Measurements from ENCODE around the gene LGALS7. TPM values are rescaled to one million over a fixed set of nuclear protein-coding genes. Genes with fewer than 3 reads are reported as not detected.

The LGALS7 gene
- total RNA-seq, 1 experiment from 2014 or later: 2.1 TPM

GRCh38 chr19:38734176-38734425 lies 39.2 kb downstream of the LGALS7 start:
- H3K36me3 ChIP-seq (ENCODE audit: low read depth): peaks cover 5% of the 10 kb centered on the region; the same call in 1 of the 2 replicates
- ChIA-PET CTCF (no interaction called here), POLR2A (ENCODE audit: unreplicated experiment) (interaction anchor here (0.6 to 1.2 kb wide), 3 partner anchors 89 to 118 kb away, joined by 5 to 10 read pairs (median 6); no protein-coding TSS in a partner anchor)
- H3K27me3 ChIP-seq (ENCODE audit: insufficient read depth, low read depth): no peaks in the 10 kb centered on the region
- DNase-seq: no peak
- H3K9me3 ChIP-seq (ENCODE audit: insufficient read depth, low read depth): no peaks in the 10 kb centered on the region
- H3F3A ChIP-seq (ENCODE audit: insufficient read depth, low read depth): peaks cover 54% of the 10 kb centered on the region
- H3K4me2 ChIP-seq: peak overlapping the region; percentile 80
- H3K27ac ChIP-seq: peak overlapping the region; percentile 58
- H4K20me1 ChIP-seq (ENCODE audit: insufficient read depth): no peaks in the 10 kb centered on the region
- H3K79me2 ChIP-seq (ENCODE audit: low read depth): peaks cover 22% of the 10 kb centered on the region
- peak overlapping the region; percentile 68 for H3K4me3 ChIP-seq
- BruUV-seq (replicated peaks): no TSS peak
- H2AFZ ChIP-seq: no peak overlapping the region
- TF ChIP-seq CTCF (conservative IDR thresholded peaks at IDR 0.05) (no peak), EZH2 (IDR thresholded peaks at IDR 0.05; ENCODE audit: low read depth) (no peak)
- H3K9me2 ChIP-seq (ENCODE audit: insufficient read depth): no peaks in the 10 kb centered on the region
- intact Hi-C loops (cut with micrococcal nuclease; ENCODE audit: unreplicated experiment): loop anchor here (1.0 to 10.0 kb wide), 4 partner anchors 77 to 219 kb away; partner anchors contain the start of genes MRPS12 and SARS2
- peaks cover 41% of the 10 kb centered on the region for H3K4me1 ChIP-seq (replicated peaks; ENCODE audit: insufficient read depth)

- no peaks in the 10 kb centered on the region for H3K9me2 ChIP-seq (ENCODE audit: insufficient read depth)
- ChIA-PET CTCF (interaction anchor here (0.5 to 0.7 kb wide), 4 partner anchors 14 to 196 kb away, joined by 3 to 8 read pairs (median 7); no protein-coding TSS in a partner anchor), POLR2A (ENCODE audit: unreplicated experiment) (interaction anchor here (0.6 to 1.2 kb wide), 4 partner anchors 89 to 434 kb away, joined by 4 to 10 read pairs (median 6); no protein-coding TSS in a partner anchor)
- peak overlapping the region; percentile 68; the same call in 1 of the 2 replicates for H3K4me3 ChIP-seq
- peak overlapping the region; percentile 58 for H3K27ac ChIP-seq
- H3K36me3 ChIP-seq (ENCODE audit: low read depth): peaks cover 5% of the 10 kb centered on the region; the same call in 1 of the 2 replicates
- peaks cover 58% of the 10 kb centered on the region for H3F3A ChIP-seq (ENCODE audit: insufficient read depth, low read depth)
- no TSS peak for BruUV-seq (replicated peaks)
- H3K27me3 ChIP-seq (ENCODE audit: insufficient read depth, low read depth): no peaks in the 10 kb centered on the region
- H2AFZ ChIP-seq: no peak overlapping the region
- no peak for TF ChIP-seq CTCF (conservative IDR thresholded peaks at IDR 0.05)
- TF ChIP-seq EZH2 (IDR thresholded peaks at IDR 0.05; ENCODE audit: low read depth): no peak
- peaks cover 22% of the 10 kb centered on the region for H3K79me2 ChIP-seq (ENCODE audit: low read depth)
- H3K4me2 ChIP-seq: peak overlapping the region; percentile 80
- intact Hi-C loops (cut with micrococcal nuclease; ENCODE audit: unreplicated experiment): loop anchor here (1.0 to 10.0 kb wide), 5 partner anchors 76 to 219 kb away; partner anchors contain the start of genes MRPS12 and SARS2
- peaks cover 41% of the 10 kb centered on the region for H3K4me1 ChIP-seq (replicated peaks; ENCODE audit: insufficient read depth)
- no peak for DNase-seq
- H3K9me3 ChIP-seq (ENCODE audit: insufficient read depth, low read depth): no peaks in the 10 kb centered on the region
- no peaks in the 10 kb centered on the region for H4K20me1 ChIP-seq (ENCODE audit: insufficient read depth)
Observed at GRCh38 chr19:38733493-38734175, 39.7 kb downstream of the LGALS7 start.

GRCh38 chr19:38733241-38733492 lies 40.1 kb downstream of the LGALS7 start:
- intact Hi-C loops (cut with micrococcal nuclease; ENCODE audit: unreplicated experiment): loop anchor here (2.0 to 10.0 kb wide), 4 partner anchors 76 to 218 kb away; partner anchors contain the start of genes MRPS12 and SARS2
- no peak overlapping the region for H2AFZ ChIP-seq
- peaks cover 22% of the 10 kb centered on the region for H3K79me2 ChIP-seq (ENCODE audit: low read depth)
- H3F3A ChIP-seq (ENCODE audit: insufficient read depth, low read depth): peaks cover 60% of the 10 kb centered on the region
- H3K4me3 ChIP-seq: peak overlapping the region; percentile 68; the same call in 1 of the 2 replicates
- H3K36me3 ChIP-seq (ENCODE audit: low read depth): peaks cover 5% of the 10 kb centered on the region; the same call in 1 of the 2 replicates
- no peaks in the 10 kb centered on the region for H3K9me2 ChIP-seq (ENCODE audit: insufficient read depth)
- ChIA-PET POLR2A (ENCODE audit: unreplicated experiment) (interaction anchor here (0.6 to 0.9 kb wide), 3 partner anchors 14 to 435 kb away, joined by 4 to 8 read pairs (median 6); no protein-coding TSS in a partner anchor), CTCF (interaction anchor here (0.5 to 0.7 kb wide), 4 partner anchors 14 to 196 kb away, joined by 3 to 8 read pairs (median 7); no protein-coding TSS in a partner anchor)
- H3K27ac ChIP-seq: peak overlapping the region; percentile 58
- no peaks in the 10 kb centered on the region for H3K27me3 ChIP-seq (ENCODE audit: insufficient read depth, low read depth)
- peaks cover 41% of the 10 kb centered on the region for H3K4me1 ChIP-seq (replicated peaks; ENCODE audit: insufficient read depth)
- no peak for DNase-seq
- H4K20me1 ChIP-seq (ENCODE audit: insufficient read depth): no peaks in the 10 kb centered on the region
- no peaks in the 10 kb centered on the region for H3K9me3 ChIP-seq (ENCODE audit: insufficient read depth, low read depth)
- TF ChIP-seq CTCF (conservative IDR thresholded peaks at IDR 0.05): no peak
- TF ChIP-seq EZH2 (IDR thresholded peaks at IDR 0.05; ENCODE audit: low read depth): no peak
- peak overlapping the region; percentile 80 for H3K4me2 ChIP-seq
- no TSS peak for BruUV-seq (replicated peaks)
